ENCODE results near the gene KRTAP12-4. TPM values are rescaled to one million over a fixed set of nuclear protein-coding genes. Genes with fewer than 3 reads are reported as not detected.

Gene KRTAP12-4
- total RNA-seq, 1 experiment from 2014 or later, result not detected

- ChIA-PET POLR2A (no interaction called here), CTCF (interaction anchor here (0.6 kb wide), 1 partner anchor 97 kb away, joined by 10 read pairs; no protein-coding TSS in a partner anchor)
- Histone ChIP-seq H3K4me1 (ENCODE audit: control insufficient read depth, insufficient read depth, low read length) (no peaks in the 10 kb centered on the region), H3K4me3 (ENCODE audit: low read depth in 2 of 2, low read length in 2 of 2) (no peak within 1 kb of the TSS), H3K36me3 (ENCODE audit: control insufficient read depth, insufficient read depth, low read length) (no peaks in the 10 kb centered on the region), H3K27ac (ENCODE audit: low read length) (no peak within 1 kb of the TSS), H3K27me3 (ENCODE audit: control insufficient read depth, insufficient read depth, low read length) (no peaks in the 10 kb centered on the region), H3K9me3 (ENCODE audit: control insufficient read depth, insufficient read depth, low read depth, low read length) (peaks cover 7% of the 10 kb centered on the region; the same call in 1 of the 2 replicates)
- in situ Hi-C loops (cut with HindIII; ENCODE audit: low pct_unique_long_range_greater_than_20kb, low sequenced_read_pairs) (no loop called here), intact Hi-C loops (cut with micrococcal nuclease; ENCODE audit: unreplicated experiment) (no loop called here)
- no TSS peak for BruUV-seq (replicated peaks)
- TF ChIP-seq SIN3A (IDR thresholded peaks at IDR 0.05; ENCODE audit: borderline replicate concordance, insufficient read depth, low read depth, low read length), result no peak
- no peak for TF ChIP-seq POLR2AphosphoS5 (IDR thresholded peaks at IDR 0.05; ENCODE audit: low read depth, low read length)
- TF ChIP-seq TCF7L2 (IDR thresholded peaks at IDR 0.05; ENCODE audit: low read depth, low read length), result no peak
- TF ChIP-seq CTCF (IDR thresholded peaks at IDR 0.05), result no peak
- TF ChIP-seq REST (IDR thresholded peaks at IDR 0.05; ENCODE audit: insufficient read depth in 1 of 2, low read depth in 2 of 2, low read length in 1 of 2), result no peak
- no peak for DNase-seq (ENCODE audit: low read depth, low spot score)
- no peak for ATAC-seq
Observed at GRCh38 chr21:44626673-44627143, 27.8 kb downstream of the KRTAP12-4 start, which contains the start of gene KRTAP10-9. TSS of gene KRTAP10-9 (plus strand) at chr21:44627093. CDS start at chr21:44627172, 79 bp downstream.

GRCh38 chr21:44626262-44626661, 28.2 kb downstream of the KRTAP12-4 start:
- in situ Hi-C loops (cut with HindIII; ENCODE audit: low pct_unique_long_range_greater_than_20kb, low sequenced_read_pairs), result no loop called here
- no peaks in the 10 kb centered on the region for H3K36me3 ChIP-seq (ENCODE audit: control insufficient read depth, insufficient read depth, low read length)
- CTCF ChIA-PET, result no interaction called here
- H3K27ac ChIP-seq (ENCODE audit: low read length), result no peak overlapping the region
- no peaks in the 10 kb centered on the region for H3K27me3 ChIP-seq (ENCODE audit: control insufficient read depth, insufficient read depth, low read length)
- no peak for TF ChIP-seq REST (IDR thresholded peaks at IDR 0.05; ENCODE audit: insufficient read depth in 1 of 2, low read depth in 2 of 2, low read length in 1 of 2)
- no peak for TF ChIP-seq TCF7L2 (IDR thresholded peaks at IDR 0.05; ENCODE audit: low read depth, low read length)
- no peak for TF ChIP-seq CTCF (IDR thresholded peaks at IDR 0.05)
- no TSS peak for BruUV-seq (replicated peaks)
- no peak overlapping the region for H3K4me3 ChIP-seq (ENCODE audit: low read depth in 2 of 2, low read length in 2 of 2)
- H3K4me1 ChIP-seq (ENCODE audit: control insufficient read depth, insufficient read depth, low read length), result no peaks in the 10 kb centered on the region
- no peak for ATAC-seq
- POLR2A ChIA-PET, result no interaction called here
- peaks cover 7% of the 10 kb centered on the region; the same call in 1 of the 2 replicates for H3K9me3 ChIP-seq (ENCODE audit: control insufficient read depth, insufficient read depth, low read depth, low read length)
- no peak for DNase-seq (ENCODE audit: low read depth, low spot score)
- intact Hi-C loops (cut with micrococcal nuclease; ENCODE audit: unreplicated experiment), result no loop called here
